Gastrocnemius medialis (tissue), 4 donors: ENCODE measurements around the gene CMTM4. TPM values are rescaled to one million over a fixed set of nuclear protein-coding genes. Genes with fewer than 3 reads are reported as not detected.

ENCODE experiments used
- ATAC-seq, 2 donors: fragments of 150-250 bp; one replicate each; pipeline ENCODE4 v1.9.1; 2016
- DNase-seq, 2 donors: peaks; one replicate each; pipeline ENCODE4 v3.0.0-alpha.2; 2019
- H3K27ac ChIP-seq, 4 donors: fragments of 200-600 bp; sonication (generic); 1 replicate in 1 of 4; 2 replicates in 3 of 4; pipeline ENCODE4 v1.5.1; 2016 to 2018; ENCODE audit warnings: mild to moderate bottlenecking in 2 of 4, moderate library complexity in 1 of 4
- H3K27me3 ChIP-seq, 3 donors: fragments of 200-600 bp; sonication (generic) in 2 of 3; 1 replicate in 1 of 3; 2 replicates in 2 of 3; pipeline versions ENCODE4 v1.5.1 to v1.6.0; 2016 to 2019; ENCODE audit warnings: mild to moderate bottlenecking in 1 of 3, moderate library complexity in 1 of 3
- H3K36me3 ChIP-seq, 2 donors: fragments of 200-600 bp; sonication (generic) in 1 of 2; one replicate each; pipeline ENCODE4 v1.5.1; 2017 to 2018
- H3K4me1 ChIP-seq, 2 donors: fragments of 200-600 bp; sonication (generic) in 1 of 2; one replicate each; pipeline ENCODE4 v1.5.1; 2016 to 2017; ENCODE audit warnings: mild to moderate bottlenecking in 2 of 2
- H3K4me3 ChIP-seq, 4 donors: fragments of 200-600 bp; sonication (generic) in 3 of 4; 1 replicate in 1 of 4; 2 replicates in 3 of 4; pipeline ENCODE4 v1.5.1; 2016 to 2019; ENCODE audit warnings: mild to moderate bottlenecking in 2 of 4
- H3K9me3 ChIP-seq, 3 donors: fragments of 200-600 bp; sonication (generic) in 2 of 3; 1 replicate in 1 of 3; 2 replicates in 2 of 3; pipeline ENCODE4 v1.5.1; 2016 to 2019
- POLR2A ChIP-seq, 2 donors: fragments of 450-650 bp; IDR thresholded peaks; one replicate each; pipeline ENCODE4 v1.6.1; 2017; ENCODE audit warnings: antibody characterized with exemption in 2 of 2, mild to moderate bottlenecking in 2 of 2, moderate library complexity in 2 of 2
- in situ Hi-C, 4 donors: fragments of 200-750 bp; cut with MboI; loops; one replicate each; pipeline versions ENCODE4 v1.15.0 to v1.8.0; 2017; ENCODE audit warnings: low sequenced_read_pairs in 4 of 4
- intact Hi-C: fragments of 100-400 bp; cut with DNase I; formaldehyde crosslinking; loops from one replicate; pipeline ENCODE4 v1.15.1; 2023; ENCODE audit warnings: low total_unique reads
- total RNA-seq, 4 donors: library from RNA; depleted of rRNA; stranded (reverse); fragments of >200 nt; gene quantifications; one replicate each; pipeline versions ENCODE4 v1.1.0 to v1.2.3, GENCODE V29; 2016
- TF ChIP-seq, protein P1 (sequence below), 5 experiments: fragments of 450-650 bp in 3 of 5; fragments of 200-600 bp in 2 of 5; sonication (generic) in 2 of 5; IDR thresholded peaks in 4 of 5; conservative IDR thresholded peaks in 1 of 5; 1 replicate in 4 of 5; 2 replicates in 1 of 5; pipeline ENCODE4 v1.5.1; 2016 to 2019; ENCODE audit warnings: antibody characterized with exemption in 5 of 5, mild to moderate bottlenecking in 3 of 5, moderate library complexity in 3 of 5

Gene CMTM4
- total RNA-seq, 4 donors from 2014 or later = 5.7 to 15.0 (median 7.2) TPM

DNA sequence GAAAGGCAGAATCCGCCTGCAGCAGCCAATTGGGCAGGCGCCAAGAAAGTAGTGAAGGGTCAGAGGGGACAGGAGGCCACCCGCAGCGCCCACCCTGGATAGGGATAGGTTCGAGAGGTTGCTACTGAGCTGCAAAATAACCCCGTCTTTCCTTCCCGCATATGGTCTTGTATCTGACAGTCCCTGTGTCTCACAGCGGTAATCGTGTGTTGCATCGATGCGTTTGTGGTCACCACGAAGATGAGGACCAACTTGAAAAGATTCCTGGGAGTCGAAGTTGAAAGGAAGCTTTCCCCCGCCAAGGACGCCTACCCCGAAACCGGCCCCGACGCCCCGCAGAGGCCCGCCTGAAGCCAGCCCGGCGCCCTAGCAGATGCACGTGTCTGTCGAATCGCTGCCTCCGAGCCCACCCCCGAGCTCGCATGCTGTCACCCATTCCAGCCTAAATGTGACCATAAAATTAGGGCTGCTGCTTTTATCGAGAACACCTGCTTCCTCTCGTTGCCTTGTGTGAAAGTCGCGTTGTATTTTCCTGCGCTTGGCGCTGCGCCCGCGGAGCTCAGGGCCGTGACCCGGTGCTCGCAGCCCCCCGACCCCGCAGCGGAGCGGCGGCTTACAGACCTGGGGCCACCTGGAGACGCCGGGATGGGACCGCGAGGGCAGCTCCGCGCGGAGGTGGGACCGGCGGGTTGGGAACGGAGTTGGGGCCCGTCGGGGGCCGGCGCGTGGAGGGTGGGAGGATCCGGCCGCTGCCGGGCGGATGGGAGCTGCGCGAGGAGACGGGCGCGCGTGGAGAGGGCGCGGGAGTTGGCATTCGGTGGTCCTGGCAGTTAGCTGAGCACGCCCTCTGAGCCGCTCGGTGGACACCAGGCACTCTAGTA is 117.7 kb downstream of the CMTM4 start, which contains the start of gene CMTM2:
Gene CMTM2, plus strand, starts transcription at position 813 of the 881 bp plus-strand sequence. CDS start 145 bp downstream, outside the sequence.
- no peaks in the 10 kb centered on the region for H3K36me3 ChIP-seq
- H3K27ac ChIP-seq = no peak within 1 kb of the TSS
- intact Hi-C loops = no loop called here
- H3K27me3 ChIP-seq = peaks cover 13 to 29% (median 20%) of the 10 kb centered on the region in 3 donors
- peaks cover 27% of the 10 kb centered on the region in 2 donors for H3K4me1 ChIP-seq
- no peak for TF ChIP-seq POLR2A (IDR thresholded peaks at IDR 0.05)
- TF ChIP-seq, protein P1, sequence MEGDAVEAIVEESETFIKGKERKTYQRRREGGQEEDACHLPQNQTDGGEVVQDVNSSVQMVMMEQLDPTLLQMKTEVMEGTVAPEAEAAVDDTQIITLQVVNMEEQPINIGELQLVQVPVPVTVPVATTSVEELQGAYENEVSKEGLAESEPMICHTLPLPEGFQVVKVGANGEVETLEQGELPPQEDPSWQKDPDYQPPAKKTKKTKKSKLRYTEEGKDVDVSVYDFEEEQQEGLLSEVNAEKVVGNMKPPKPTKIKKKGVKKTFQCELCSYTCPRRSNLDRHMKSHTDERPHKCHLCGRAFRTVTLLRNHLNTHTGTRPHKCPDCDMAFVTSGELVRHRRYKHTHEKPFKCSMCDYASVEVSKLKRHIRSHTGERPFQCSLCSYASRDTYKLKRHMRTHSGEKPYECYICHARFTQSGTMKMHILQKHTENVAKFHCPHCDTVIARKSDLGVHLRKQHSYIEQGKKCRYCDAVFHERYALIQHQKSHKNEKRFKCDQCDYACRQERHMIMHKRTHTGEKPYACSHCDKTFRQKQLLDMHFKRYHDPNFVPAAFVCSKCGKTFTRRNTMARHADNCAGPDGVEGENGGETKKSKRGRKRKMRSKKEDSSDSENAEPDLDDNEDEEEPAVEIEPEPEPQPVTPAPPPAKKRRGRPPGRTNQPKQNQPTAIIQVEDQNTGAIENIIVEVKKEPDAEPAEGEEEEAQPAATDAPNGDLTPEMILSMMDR (IDR thresholded peaks at IDR 0.05 in 4 of 5, conservative IDR thresholded peaks at IDR 0.05 in 1 of 5) = no peak
- in situ Hi-C loops = no loop called here
- DNase-seq = no peak
- no peak for ATAC-seq
- no peaks in the 10 kb centered on the region for H3K9me3 ChIP-seq
- peak within 1 kb of the TSS; percentile 17 to 45 (median 33) for H3K4me3 ChIP-seq

DNA sequence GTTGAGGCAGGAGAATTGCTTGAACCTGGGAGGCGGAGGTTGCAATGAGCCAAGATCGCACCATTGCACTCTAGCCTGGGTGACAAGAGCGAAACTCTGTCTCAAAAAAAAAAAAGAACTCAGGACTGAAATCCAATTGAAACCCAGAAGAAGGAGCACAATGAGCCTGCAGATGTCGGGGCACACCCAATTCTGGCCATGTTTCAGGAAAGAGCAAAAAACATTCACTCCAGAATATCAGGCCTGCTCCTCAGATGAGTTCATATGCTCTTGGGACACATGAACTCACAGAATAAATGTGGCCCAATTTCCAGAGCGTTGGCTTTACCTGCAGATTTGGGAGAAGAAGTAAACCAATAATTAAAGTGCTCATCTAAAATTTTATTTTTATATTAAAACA is 120.2 kb downstream of the CMTM4 start:
- Histone ChIP-seq H3K27ac (no peak overlapping the region), H3K4me3 (no peak overlapping the region), H3K36me3 (no peaks in the 10 kb centered on the region), H3K9me3 (no peaks in the 10 kb centered on the region), H3K27me3 (peaks cover 13 to 29% (median 20%) of the 10 kb centered on the region in 3 donors), H3K4me1 (peaks cover 27% of the 10 kb centered on the region in 2 donors)
- in situ Hi-C loops (no loop called here), intact Hi-C loops (no loop called here)
- ATAC-seq = no peak
- no peak for TF ChIP-seq POLR2A (IDR thresholded peaks at IDR 0.05)
- TF ChIP-seq, protein P1 (IDR thresholded peaks at IDR 0.05 in 4 of 5, conservative IDR thresholded peaks at IDR 0.05 in 1 of 5) = no peak
- DNase-seq = peak in 1 of 2 donors; percentile 43

DNA sequence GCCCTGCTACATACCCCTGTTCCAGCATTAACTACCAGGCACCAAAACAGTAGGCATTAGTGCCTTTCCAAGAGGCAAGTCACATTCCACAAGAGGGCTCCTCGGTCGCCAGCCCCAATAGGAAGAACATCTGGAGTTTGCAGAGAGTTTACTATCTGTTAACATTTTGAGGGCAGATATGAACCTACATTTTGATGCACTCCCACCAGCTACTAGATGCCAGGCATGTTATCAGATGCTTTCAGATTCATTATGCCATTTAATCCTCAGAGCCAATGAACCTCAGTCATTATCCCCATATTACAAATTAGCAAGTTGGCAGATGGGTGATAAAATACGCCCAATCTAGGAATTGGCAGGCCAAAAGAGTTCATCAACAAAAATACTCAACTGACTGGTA is 121.5 kb downstream of the CMTM4 start:
- no peak for DNase-seq
- Histone ChIP-seq H3K27ac (no peak overlapping the region), H3K4me1 (peaks cover 14 to 15% of the 10 kb centered on the region in 2 donors), H3K9me3 (no peaks in the 10 kb centered on the region), H3K4me3 (no peak overlapping the region), H3K36me3 (no peaks in the 10 kb centered on the region), H3K27me3 (peaks cover 13 to 29% (median 20%) of the 10 kb centered on the region in 3 donors)
- in situ Hi-C loops = no loop called here
- no peak for TF ChIP-seq POLR2A (IDR thresholded peaks at IDR 0.05)
- TF ChIP-seq, protein P1 (IDR thresholded peaks at IDR 0.05 in 4 of 5, conservative IDR thresholded peaks at IDR 0.05 in 1 of 5) = no peak
- intact Hi-C loops = no loop called here
- ATAC-seq = no peak

DNA sequence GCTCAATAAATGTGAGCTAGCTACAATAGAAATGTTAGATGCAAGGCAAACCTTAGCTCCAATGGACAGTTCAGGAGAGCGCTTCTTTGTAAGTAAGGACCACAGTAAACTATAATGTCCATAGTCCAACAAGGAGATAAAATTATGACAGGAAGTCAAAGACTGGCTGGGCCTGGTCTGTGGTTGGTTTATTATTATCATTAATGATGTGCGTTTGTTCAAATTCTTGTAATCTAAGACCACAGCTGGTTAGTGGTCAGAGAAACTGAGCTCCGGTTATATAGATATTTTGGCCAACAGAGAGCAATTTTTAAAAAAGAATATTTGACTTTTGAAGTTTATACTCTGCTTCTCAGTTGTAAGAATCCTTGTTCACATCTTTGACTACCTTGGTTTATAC is 122.0 kb downstream of the CMTM4 start:
- ATAC-seq (no peak), DNase-seq (no peak)
- TF ChIP-seq, protein P1 (IDR thresholded peaks at IDR 0.05 in 4 of 5, conservative IDR thresholded peaks at IDR 0.05 in 1 of 5) = no peak
- no peak for TF ChIP-seq POLR2A (IDR thresholded peaks at IDR 0.05)
- H3K27ac ChIP-seq = no peak overlapping the region
- intact Hi-C loops = no loop called here
- H3K27me3 ChIP-seq = peaks cover 13 to 29% (median 20%) of the 10 kb centered on the region in 3 donors
- H3K9me3 ChIP-seq = no peaks in the 10 kb centered on the region
- in situ Hi-C loops = no loop called here
- no peaks in the 10 kb centered on the region for H3K36me3 ChIP-seq
- H3K4me3 ChIP-seq = no peak overlapping the region
- H3K4me1 ChIP-seq = peaks cover 13 to 14% of the 10 kb centered on the region in 2 donors
